GM18526 (cell line): ENCODE data around the gene OR5H6.

Experiments used
- POLR2A ChIP-seq: IDR thresholded peaks from 3 replicates; pipeline ENCODE4 v1.6.1; 2011; ENCODE audit not compliant: insufficient read length; ENCODE audit errors: extremely low read depth

The OR5H6 gene

GRCh38 chr3:98263944-98264343, at the start of gene OR5H6:
TSS of gene OR5H6 (plus strand) at chr3:98264244. CDS start at chr3:98264333, 89 bp downstream.
- TF ChIP-seq POLR2A = no peak

GRCh38 chr3:98215051-98215450, 49.0 kb upstream of the OR5H6 start:
- no peak for TF ChIP-seq POLR2A

GRCh38 chr3:98223907-98224672, 40.0 kb upstream of the OR5H6 start:
- TF ChIP-seq POLR2A = no peak

- TF ChIP-seq POLR2A = no peak
Observed at GRCh38 chr3:98232489-98232888, 31.6 kb upstream of the OR5H6 start.

- TF ChIP-seq POLR2A = no peak
Observed at GRCh38 chr3:98233468-98233867, 30.6 kb upstream of the OR5H6 start.

- no peak for TF ChIP-seq POLR2A
Observed at GRCh38 chr3:98240131-98240530, 23.9 kb upstream of the OR5H6 start.

- TF ChIP-seq POLR2A = no peak
Observed at GRCh38 chr3:98242155-98242554, 21.9 kb upstream of the OR5H6 start.

GRCh38 chr3:98243843-98244242, 20.2 kb upstream of the OR5H6 start:
- TF ChIP-seq POLR2A = no peak

- no peak for TF ChIP-seq POLR2A
Observed at GRCh38 chr3:98246142-98246541, 17.9 kb upstream of the OR5H6 start.

GRCh38 chr3:98259707-98260106, 4.3 kb upstream of the OR5H6 start:
- TF ChIP-seq POLR2A = no peak

GRCh38 chr3:98262046-98262445, 2.0 kb upstream of the OR5H6 start:
- no peak for TF ChIP-seq POLR2A

- no peak for TF ChIP-seq POLR2A
Observed at GRCh38 chr3:98269846-98270245, 5.8 kb downstream of the OR5H6 start.

- no peak for TF ChIP-seq POLR2A
Observed at GRCh38 chr3:98272126-98272525, 8.1 kb downstream of the OR5H6 start.

GRCh38 chr3:98274914-98275313, 10.9 kb downstream of the OR5H6 start:
- TF ChIP-seq POLR2A = no peak

GRCh38 chr3:98282205-98282604, 18.2 kb downstream of the OR5H6 start, which contains the start of gene OR5H2:
TSS of gene OR5H2 (plus strand) at chr3:98282505. CDS start at chr3:98282903, 398 bp downstream.
- no peak for TF ChIP-seq POLR2A

GRCh38 chr3:98290916-98291315, 26.9 kb downstream of the OR5H6 start:
- no peak for TF ChIP-seq POLR2A
